Subcutaneous abdominal adipose tissue (tissue), 5 donors: ENCODE data around the gene KLHL42.

Experiments
- H3K27ac ChIP-seq: one replicate; pipeline ENCODE4 v1.7.0; 2013; ENCODE audit warnings: low read depth, mild to moderate bottlenecking, inconsistent platforms, low read length, moderate library complexity
- H3K27me3 ChIP-seq, 5 donors: one replicate each; pipeline ENCODE4 v1.7.0; 2013; ENCODE audit warnings: low read length in 5 of 5, inconsistent platforms in 1 of 5; ENCODE audit not compliant: control insufficient read depth in 5 of 5, insufficient read depth in 4 of 5
- H3K36me3 ChIP-seq, 5 donors: one replicate each; pipeline ENCODE4 v1.7.0; 2013; ENCODE audit warnings: low read length in 5 of 5; ENCODE audit not compliant: control insufficient read depth in 5 of 5, insufficient read depth in 5 of 5
- H3K4me1 ChIP-seq, 5 donors: one replicate each; pipeline ENCODE4 v1.7.0; 2013; ENCODE audit warnings: low read length in 5 of 5, mild to moderate bottlenecking in 3 of 5, moderate library complexity in 1 of 5; ENCODE audit not compliant: control insufficient read depth in 5 of 5, insufficient read depth in 5 of 5
- H3K4me3 ChIP-seq, 5 donors: one replicate each; pipeline ENCODE4 v1.7.0; 2013; ENCODE audit warnings: low read length in 5 of 5, low read depth in 1 of 5
- H3K9ac ChIP-seq, 5 donors: one replicate each; pipeline ENCODE4 v1.7.0; 2013; ENCODE audit warnings: low read length in 5 of 5, mild to moderate bottlenecking in 4 of 5, moderate library complexity in 3 of 5
- H3K9me3 ChIP-seq, 5 donors: one replicate each; pipeline ENCODE4 v1.7.0; 2013; ENCODE audit warnings: low read length in 5 of 5; ENCODE audit not compliant: control insufficient read depth in 5 of 5
- donor health status: healthy.
- donor health status: healthy.
- donor health status: healthy.
- donor health status: healthy.
- donor health status: healthy.

The KLHL42 gene

DNA sequence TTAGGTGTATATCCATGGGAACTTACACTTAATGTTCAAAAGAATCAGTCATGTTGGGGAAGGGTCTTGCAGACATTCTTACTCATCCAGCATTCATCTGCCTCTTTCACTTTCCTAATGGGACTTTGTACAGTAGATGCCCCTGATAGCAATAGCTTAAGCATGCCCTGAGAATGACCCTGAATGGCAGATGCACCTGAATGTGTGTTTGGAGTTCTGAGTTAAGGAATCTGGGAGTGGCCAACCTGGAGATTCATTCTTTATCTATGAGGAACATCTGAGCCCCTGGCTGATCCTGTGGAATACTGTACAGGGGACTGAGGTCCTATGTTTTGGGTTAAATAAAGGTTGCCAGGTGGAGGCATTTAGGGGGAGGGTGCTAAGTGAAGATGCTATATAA, 71.3 kb downstream of the KLHL42 start:
- H3K27me3 ChIP-seq = no peaks in the 10 kb centered on the region
- peaks cover 0 to 4% (median 0%) of the 10 kb centered on the region in 5 donors for H3K9me3 ChIP-seq
- no peaks in the 10 kb centered on the region for H3K36me3 ChIP-seq
- H3K4me3 ChIP-seq = no peak overlapping the region
- H3K4me1 ChIP-seq = no peaks in the 10 kb centered on the region
- no peak overlapping the region for H3K9ac ChIP-seq
- H3K27ac ChIP-seq = no peak overlapping the region

DNA sequence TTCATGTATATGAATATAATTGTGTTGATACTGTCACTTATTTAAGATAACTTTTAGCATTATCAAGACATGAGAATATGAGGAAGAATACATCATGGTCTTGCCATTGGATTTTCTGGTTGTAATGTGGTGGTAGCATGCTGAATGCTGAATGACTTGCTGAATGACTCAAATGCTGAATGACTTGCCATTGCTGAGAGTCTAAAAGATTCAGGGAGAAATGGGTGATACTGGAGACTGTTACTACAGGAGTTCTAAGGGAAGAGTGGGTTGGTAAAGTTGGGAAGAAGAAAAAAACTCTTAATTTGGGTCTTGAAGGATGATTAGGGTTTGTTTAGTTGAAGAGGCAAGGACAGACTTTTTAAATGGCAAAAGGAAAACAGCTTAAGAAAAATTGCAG, 72.1 kb downstream of the KLHL42 start:
- Histone ChIP-seq H3K4me3 (no peak overlapping the region), H3K4me1 (no peaks in the 10 kb centered on the region), H3K9me3 (peaks cover 0 to 2% (median 0%) of the 10 kb centered on the region in 5 donors), H3K9ac (no peak overlapping the region), H3K36me3 (no peaks in the 10 kb centered on the region), H3K27ac (no peak overlapping the region), H3K27me3 (no peaks in the 10 kb centered on the region)
